HG03097 (cell line): ENCODE data around the gene PTGER1.

Source experiments
- ATAC-seq: cut with Tn5 transposase; IDR thresholded peaks from one replicate; pipeline ENCODE4 v1.9.1; 2021; ENCODE audit not compliant: unreplicated experiment, low FRiP score

PTGER1 gene

GRCh38 chr19:14446336-14447036 is 28.7 kb downstream of the PTGER1 start:
- ATAC-seq: no peak

GRCh38 chr19:14443632-14444216 is 31.4 kb downstream of the PTGER1 start:
- ATAC-seq: no peak

GRCh38 chr19:14442891-14443631 is 32.1 kb downstream of the PTGER1 start:
- no peak for ATAC-seq

GRCh38 chr19:14441041-14441938 is 33.9 kb downstream of the PTGER1 start:
- ATAC-seq: no peak

GRCh38 chr19:14440049-14440448 is 35.1 kb downstream of the PTGER1 start:
- ATAC-seq: no peak

GRCh38 chr19:14439014-14439413 is 36.1 kb downstream of the PTGER1 start:
- ATAC-seq: no peak

- no peak for ATAC-seq
These were observed 37.5 kb downstream of the PTGER1 start for GRCh38 chr19:14437578-14438140.

GRCh38 chr19:14435320-14436050 is 39.7 kb downstream of the PTGER1 start:
- no peak for ATAC-seq

- no peak for ATAC-seq
These were observed 40.4 kb downstream of the PTGER1 start for GRCh38 chr19:14434543-14435319.

- peak; percentile 20 for ATAC-seq
These were observed 41.3 kb downstream of the PTGER1 start for GRCh38 chr19:14433554-14434501.

GRCh38 chr19:14432791-14433553 is 42.2 kb downstream of the PTGER1 start, which contains the start of gene PKN1:
PKN1 (plus strand) TSS chr19:14433306; CDS start chr19:14433522, 216 bp downstream.
- ATAC-seq: peak; percentile 47

- ATAC-seq: no peak
These were observed 44.4 kb downstream of the PTGER1 start for GRCh38 chr19:14430712-14431111.

GRCh38 chr19:14428882-14429416 is 46.2 kb downstream of the PTGER1 start:
- no peak for ATAC-seq

GRCh38 chr19:14427461-14427860 is 47.7 kb downstream of the PTGER1 start:
- ATAC-seq: no peak

GRCh38 chr19:14425696-14426138 is 49.4 kb downstream of the PTGER1 start:
- no peak for ATAC-seq
